Stomach (tissue), 9 donors: ENCODE data around the gene ACOT2. TPM values are rescaled to one million over a fixed set of nuclear protein-coding genes. Genes with fewer than 3 reads are reported as not detected.

Experiments used
- DNase-seq, 2 donors: peaks; one replicate each; pipeline versions ENCODE4 v3.0.0 to v3.0.0-alpha.2; 2013 to 2019
- H3K27ac ChIP-seq, 5 donors: fragments of 200-600 bp in 4 of 5; sonication (generic) in 4 of 5; one replicate each; pipeline ENCODE4 v1.5.1; 2013 to 2019; ENCODE audit warnings: mild to moderate bottlenecking in 1 of 5, moderate library complexity in 1 of 5
- H3K27me3 ChIP-seq, 3 donors: fragments of 200-600 bp; sonication (generic); one replicate each; pipeline ENCODE4 v1.5.1; 2017 to 2019; ENCODE audit warnings: mixed run types in 1 of 3
- H3K36me3 ChIP-seq, 4 donors: fragments of 200-600 bp; sonication (generic); 1 replicate in 3 of 4; 2 replicates in 1 of 4; pipeline ENCODE4 v1.5.1; 2016 to 2019
- H3K4me1 ChIP-seq, 4 donors: fragments of 200-600 bp; sonication (generic); one replicate each; pipeline ENCODE4 v1.5.1; 2016 to 2019
- H3K4me3 ChIP-seq, 4 donors: fragments of 200-600 bp; sonication (generic) in 3 of 4; one replicate each; pipeline ENCODE4 v1.5.1; 2016 to 2019; ENCODE audit warnings: mild to moderate bottlenecking in 1 of 4
- H3K9me3 ChIP-seq, 4 donors: fragments of 200-600 bp; sonication (generic); one replicate each; pipeline ENCODE4 v1.5.1; 2016 to 2019
- EP300 ChIP-seq: sonication (generic); formaldehyde crosslinking; IDR thresholded peaks from one replicate; pipeline ENCODE4 v1.6.1; 2017; ENCODE audit warnings: antibody characterized with exemption
- POLR2A ChIP-seq, 4 donors: fragments of 450-650 bp; IDR thresholded peaks; one replicate each; pipeline ENCODE4 v1.6.1; 2016; ENCODE audit warnings: antibody characterized with exemption in 4 of 4, control low read depth in 2 of 4, mild to moderate bottlenecking in 1 of 4, moderate library complexity in 1 of 4
- POLR2AphosphoS5 ChIP-seq, 3 donors: sonication (generic); formaldehyde crosslinking; IDR thresholded peaks; one replicate each; pipeline ENCODE4 v1.6.1; 2016; ENCODE audit warnings: antibody characterized with exemption in 3 of 3
- WGBS, 5 donors: extraction: QIAGEN DNeasy Blood & Tissue Kit in 3 of 5; methylation state at CpG; one replicate each; pipeline versions ENCODE4 v1.1.5 to v1.1.7; 2013 to 2018; 5-methylcytosine and 5-hydroxymethylcytosine counted together
- intact Hi-C: fragments of 100-400 bp; cut with DNase I; formaldehyde crosslinking; loops from one replicate; pipeline ENCODE4 v1.15.1; 2023; ENCODE audit warnings: low total_unique reads
- polyA plus RNA-seq, 3 donors: library from polyadenylated mRNA; stranded (reverse); fragments of 200-250 nt; gene quantifications; one replicate each; pipeline ENCODE4 v1.2.3, GENCODE V29; 2013
- total RNA-seq, 5 donors: library from RNA; depleted of rRNA; stranded (reverse); fragments of >200 nt; gene quantifications; one replicate each; pipeline versions ENCODE4 v1.1.0 to v1.2.3, GENCODE V29; 2014 to 2016
- TF ChIP-seq, protein P1 (sequence below), 7 experiments: fragments of 450-650 bp in 4 of 7; fragments of 200-600 bp in 3 of 7; sonication (generic) in 3 of 7; IDR thresholded peaks; one replicate each; pipeline ENCODE4 v1.5.1; 2016 to 2019; ENCODE audit warnings: antibody characterized with exemption in 7 of 7, control low read depth in 2 of 7, mild to moderate bottlenecking in 1 of 7
- donor health status: healthy with polysubstance abuse.
- donor health status: Bipolar disorder and iron deficiency.
- donor health status: healthy.

Gene ACOT2
- total and polyA plus RNA-seq, 8 donors, result 7.5 to 247 (median 35.5) TPM

DNA sequence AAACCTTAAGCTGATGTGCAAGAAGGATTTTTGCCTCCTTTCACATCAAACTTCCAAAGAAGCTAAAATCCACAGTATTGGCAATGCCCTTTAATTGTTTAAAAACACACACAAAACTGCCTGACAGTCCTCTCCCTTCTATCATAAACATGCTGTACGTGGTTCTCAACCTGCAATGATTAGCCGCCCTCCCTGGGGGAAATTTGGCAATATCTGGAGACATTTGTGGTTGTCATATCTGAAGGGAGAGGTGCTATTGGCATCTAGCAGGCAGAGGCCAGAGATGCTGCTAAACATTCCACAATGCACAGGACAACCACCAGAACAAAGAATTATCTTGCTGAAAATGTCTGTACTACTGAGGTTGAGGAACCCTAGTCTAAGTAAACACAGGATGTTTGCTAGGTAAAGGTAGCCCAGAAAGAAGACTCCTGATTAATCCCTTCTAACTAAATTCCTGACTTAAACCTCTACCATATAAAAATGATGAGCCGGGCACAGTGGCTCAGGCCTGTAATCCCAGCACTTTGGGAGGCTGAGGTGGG, 44.5 kb downstream of the ACOT2 start:
- Histone ChIP-seq H3K27ac (peak overlapping the region in 1 of 5 donors; percentile 87), H3K27me3 (no peaks in the 10 kb centered on the region), H3K4me1 (peaks cover 7 to 17% (median 10%) of the 10 kb centered on the region in 4 donors), H3K36me3 (no peaks in the 10 kb centered on the region), H3K9me3 (no peaks in the 10 kb centered on the region), H3K4me3 (peak overlapping the region in 3 of 4 donors; percentile 56 to 76 (median 64))
- intact Hi-C loops, result no loop called here
- DNase-seq, result no peak
- TF ChIP-seq POLR2AphosphoS5 (IDR thresholded peaks at IDR 0.05) (no peak), POLR2A (IDR thresholded peaks at IDR 0.05) (no peak), EP300 (no peak)
- TF ChIP-seq, protein P1, sequence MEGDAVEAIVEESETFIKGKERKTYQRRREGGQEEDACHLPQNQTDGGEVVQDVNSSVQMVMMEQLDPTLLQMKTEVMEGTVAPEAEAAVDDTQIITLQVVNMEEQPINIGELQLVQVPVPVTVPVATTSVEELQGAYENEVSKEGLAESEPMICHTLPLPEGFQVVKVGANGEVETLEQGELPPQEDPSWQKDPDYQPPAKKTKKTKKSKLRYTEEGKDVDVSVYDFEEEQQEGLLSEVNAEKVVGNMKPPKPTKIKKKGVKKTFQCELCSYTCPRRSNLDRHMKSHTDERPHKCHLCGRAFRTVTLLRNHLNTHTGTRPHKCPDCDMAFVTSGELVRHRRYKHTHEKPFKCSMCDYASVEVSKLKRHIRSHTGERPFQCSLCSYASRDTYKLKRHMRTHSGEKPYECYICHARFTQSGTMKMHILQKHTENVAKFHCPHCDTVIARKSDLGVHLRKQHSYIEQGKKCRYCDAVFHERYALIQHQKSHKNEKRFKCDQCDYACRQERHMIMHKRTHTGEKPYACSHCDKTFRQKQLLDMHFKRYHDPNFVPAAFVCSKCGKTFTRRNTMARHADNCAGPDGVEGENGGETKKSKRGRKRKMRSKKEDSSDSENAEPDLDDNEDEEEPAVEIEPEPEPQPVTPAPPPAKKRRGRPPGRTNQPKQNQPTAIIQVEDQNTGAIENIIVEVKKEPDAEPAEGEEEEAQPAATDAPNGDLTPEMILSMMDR (IDR thresholded peaks at IDR 0.05), result no peak
- WGBS, 5 donors, result 64 to 84% (median 79%) methylated on average over 3 of the region's 3 CpGs

DNA sequence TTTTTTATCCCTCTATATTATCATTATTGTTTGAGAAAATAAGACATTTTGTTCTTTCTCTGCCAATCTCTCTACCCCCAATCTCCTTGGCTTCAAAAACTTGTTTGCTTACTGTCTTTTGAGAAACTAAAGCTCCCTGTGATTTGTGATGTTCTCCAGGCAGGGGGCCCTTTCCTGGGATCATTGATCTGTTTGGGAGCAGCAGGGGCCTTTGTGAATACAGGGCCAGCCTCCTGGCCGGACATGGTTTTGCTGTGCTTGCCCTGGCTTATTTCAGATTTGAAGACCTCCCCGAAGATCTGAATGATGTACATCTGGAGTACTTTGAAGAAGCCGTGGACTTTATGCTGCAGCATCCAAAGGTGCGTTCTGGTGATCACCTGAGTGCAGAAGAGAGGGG, 47.8 kb downstream of the ACOT2 start:
- WGBS, 5 donors, result 64 to 79% (median 77%) methylated on average over 4 of the region's 4 CpGs

DNA sequence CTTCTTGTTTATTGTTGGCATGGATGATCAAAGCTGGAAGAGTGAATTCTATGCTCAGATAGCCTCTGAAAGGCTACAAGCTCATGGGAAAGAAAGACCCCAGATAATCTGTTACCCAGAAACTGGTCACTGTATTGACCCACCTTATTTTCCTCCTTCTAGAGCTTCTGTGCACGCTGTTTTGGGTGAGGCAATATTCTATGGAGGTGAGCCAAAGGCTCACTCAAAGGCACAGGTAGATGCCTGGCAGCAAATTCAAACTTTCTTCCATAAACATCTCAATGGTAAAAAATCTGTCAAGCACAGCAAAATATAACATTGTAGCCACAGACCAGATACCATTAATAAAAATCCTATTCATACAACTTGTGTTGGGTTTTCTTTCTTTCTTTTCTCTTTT, 50.5 kb downstream of the ACOT2 start:
- TF ChIP-seq POLR2AphosphoS5 (IDR thresholded peaks at IDR 0.05) (no peak), EP300 (no peak), POLR2A (IDR thresholded peaks at IDR 0.05) (no peak)
- TF ChIP-seq, protein P1 (IDR thresholded peaks at IDR 0.05), result no peak
- WGBS, 5 donors, result 35 to 65% (median 50%) methylated on average over 1 of the region's 1 CpG
- H3K4me3 ChIP-seq, result no peak overlapping the region
- intact Hi-C loops, result no loop called here
- H3K36me3 ChIP-seq, result no peaks in the 10 kb centered on the region
- H3K27me3 ChIP-seq, result no peaks in the 10 kb centered on the region
- H3K4me1 ChIP-seq, result no peaks in the 10 kb centered on the region
- H3K27ac ChIP-seq, result no peak overlapping the region
- no peak for DNase-seq
- H3K9me3 ChIP-seq, result no peaks in the 10 kb centered on the region

More for the DNA sequence above, 47.8 kb downstream of the ACOT2 start:
- H3K27ac ChIP-seq, result no peak overlapping the region
- no peak for DNase-seq
- intact Hi-C loops, result no loop called here
- no peaks in the 10 kb centered on the region for H3K36me3 ChIP-seq
- no peak for TF ChIP-seq EP300
- peaks cover 6 to 14% (median 10%) of the 10 kb centered on the region in 4 donors for H3K4me1 ChIP-seq
- H3K4me3 ChIP-seq, result no peak overlapping the region
- H3K9me3 ChIP-seq, result no peaks in the 10 kb centered on the region
- no peaks in the 10 kb centered on the region for H3K27me3 ChIP-seq

DNA sequence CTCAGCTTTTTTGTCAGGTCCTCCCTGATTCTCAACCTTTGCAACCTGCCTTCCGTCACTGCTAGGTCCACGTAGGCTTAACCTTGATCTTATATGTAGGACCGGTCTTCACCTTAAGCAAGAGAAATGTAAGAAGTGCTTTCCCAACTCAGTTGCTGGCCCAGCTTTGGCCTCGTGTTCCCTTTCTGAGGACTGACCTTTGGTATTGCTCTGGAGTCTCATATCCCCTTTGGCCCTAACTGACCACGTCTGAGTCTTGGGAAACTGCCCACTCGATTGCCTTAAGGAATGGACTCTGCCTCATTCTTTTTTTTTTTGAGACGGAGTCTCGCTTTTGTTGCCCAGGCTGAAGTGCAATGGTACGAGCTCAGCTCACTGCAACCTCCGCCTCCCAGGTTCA, 51.3 kb downstream of the ACOT2 start:
- TF ChIP-seq POLR2A (IDR thresholded peaks at IDR 0.05) (no peak), POLR2AphosphoS5 (IDR thresholded peaks at IDR 0.05) (no peak), EP300 (no peak)
- TF ChIP-seq, protein P1 (IDR thresholded peaks at IDR 0.05), result no peak
- Histone ChIP-seq H3K27me3 (no peaks in the 10 kb centered on the region), H3K9me3 (no peaks in the 10 kb centered on the region), H3K4me3 (no peak overlapping the region), H3K27ac (no peak overlapping the region), H3K36me3 (no peaks in the 10 kb centered on the region), H3K4me1 (no peaks in the 10 kb centered on the region)
- 84 to 89% (median 88%) methylated on average over 10 of the region's 10 CpGs for WGBS, 5 donors
- intact Hi-C loops, result no loop called here
- DNase-seq, result no peak

DNA sequence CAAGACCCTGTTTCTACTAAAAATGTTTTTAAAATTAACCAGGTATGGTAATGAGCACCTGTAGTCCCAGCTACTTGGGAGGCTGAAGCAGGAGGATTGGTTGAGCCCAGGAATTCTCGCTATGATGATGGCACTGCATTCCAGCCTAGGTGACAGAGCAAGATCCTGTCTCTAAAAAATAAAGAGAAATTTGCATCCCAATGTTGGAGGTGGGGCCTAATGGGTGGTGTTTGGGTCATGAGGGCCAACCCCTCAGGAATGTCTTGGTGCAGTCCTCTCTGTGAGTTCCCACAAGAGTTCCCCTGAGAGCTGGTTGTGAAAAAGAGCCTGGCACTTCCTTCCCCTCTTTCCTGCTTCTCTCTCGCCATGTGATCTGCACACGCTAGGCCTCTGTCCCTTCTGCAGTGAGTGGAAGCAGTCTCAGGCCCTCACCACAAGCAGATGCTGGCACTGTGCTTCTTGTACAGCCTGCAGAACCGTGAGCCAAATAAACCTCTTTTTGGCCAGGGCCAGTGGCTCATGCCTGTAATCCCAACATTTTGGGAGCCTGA, 54.6 kb downstream of the ACOT2 start:
- Histone ChIP-seq H3K27ac (no peak overlapping the region), H3K27me3 (no peaks in the 10 kb centered on the region), H3K9me3 (no peaks in the 10 kb centered on the region), H3K4me1 (no peaks in the 10 kb centered on the region), H3K36me3 (no peaks in the 10 kb centered on the region), H3K4me3 (no peak overlapping the region)
- no peak for TF ChIP-seq POLR2A (IDR thresholded peaks at IDR 0.05)
- TF ChIP-seq, protein P1 (IDR thresholded peaks at IDR 0.05), result no peak
- no peak for TF ChIP-seq EP300
- no peak for TF ChIP-seq POLR2AphosphoS5 (IDR thresholded peaks at IDR 0.05)
- intact Hi-C loops, result no loop called here
- 89 to 97% (median 92%) methylated on average over 4 of the region's 4 CpGs for WGBS, 5 donors
- no peak for DNase-seq
